Body of pancreas (tissue), 4 donors: Measurements from ENCODE around the gene CD247. TPM values are rescaled to one million over a fixed set of nuclear protein-coding genes. Genes with fewer than 3 reads are reported as not detected.

Experiments
- ATAC-seq: fragments of 150-250 bp; one replicate; pipeline ENCODE4 v1.9.1; 2016
- DNase-seq, 4 donors: peaks; one replicate each; pipeline ENCODE4 v3.0.0-alpha.2; 2019
- H3K27ac ChIP-seq, 4 donors: fragments of 200-600 bp; sonication (generic); 1 replicate in 3 of 4; 2 replicates in 1 of 4; pipeline versions ENCODE4 v1.5.1 to v1.6.1; 2016 to 2019; ENCODE audit warnings: mild to moderate bottlenecking in 1 of 4, mixed read lengths in 1 of 4, moderate library complexity in 1 of 4
- H3K27me3 ChIP-seq, 2 donors: fragments of 200-600 bp; sonication (generic); one replicate each; pipeline ENCODE4 v1.6.0; 2016; ENCODE audit warnings: mild to moderate bottlenecking in 1 of 2
- H3K36me3 ChIP-seq, 2 donors: fragments of 200-600 bp; sonication (generic); replicated peaks in 1 of 2; 2 replicates each; pipeline ENCODE4 v1.5.1; 2016; ENCODE audit warnings: low read depth in 2 of 2; ENCODE audit not compliant: insufficient read depth in 1 of 2
- H3K4me1 ChIP-seq: fragments of 200-600 bp; sonication (generic); one replicate; pipeline ENCODE4 v1.6.0; 2016
- H3K4me3 ChIP-seq, 2 donors: fragments of 200-600 bp; sonication (generic); 1 replicate in 1 of 2; 2 replicates in 1 of 2; pipeline ENCODE4 v1.5.1; 2016 to 2019
- H3K9me3 ChIP-seq, 3 donors: fragments of 200-600 bp; sonication (generic); 1 replicate in 2 of 3; 2 replicates in 1 of 3; pipeline ENCODE4 v1.5.1; 2016
- POLR2A ChIP-seq, 3 donors: fragments of 450-650 bp; IDR thresholded peaks; one replicate each; pipeline ENCODE4 v1.6.1; 2016; ENCODE audit warnings: antibody characterized with exemption in 3 of 3, mild to moderate bottlenecking in 2 of 3
- WGBS, 2 donors: methylation state at CpG; one replicate each; pipeline ENCODE4 v1.1.5; 2017; 5-methylcytosine and 5-hydroxymethylcytosine counted together
- intact Hi-C: fragments of 100-400 bp; cut with DNase I; formaldehyde crosslinking; loops from one replicate; pipeline ENCODE4 v1.15.1; 2023
- total RNA-seq, 2 donors: library from RNA; depleted of rRNA; stranded (reverse); fragments of >200 nt; gene quantifications; one replicate each; pipeline ENCODE4 v1.1.0, GENCODE V29; 2016
- TF ChIP-seq, protein P1 (sequence below), 7 experiments: fragments of 450-650 bp in 4 of 7; fragments of 200-600 bp in 3 of 7; sonication (generic) in 3 of 7; IDR thresholded peaks; one replicate each; pipeline ENCODE4 v1.5.1; 2016 to 2019; ENCODE audit warnings: antibody characterized with exemption in 7 of 7

The CD247 gene
- total RNA-seq, 2 donors from 2014 or later: 2.3 to 3.3 TPM

GRCh38 chr1:167426716-167427115 lies 91.6 kb downstream of the CD247 start:
- Histone ChIP-seq H3K27me3 (no peaks in the 10 kb centered on the region), H3K9me3 (no peaks in the 10 kb centered on the region), H3K4me1 (no peaks in the 10 kb centered on the region), H3K36me3 (no peaks in the 10 kb centered on the region), H3K27ac (no peak overlapping the region), H3K4me3 (no peak overlapping the region)
- no peak for TF ChIP-seq POLR2A (IDR thresholded peaks at IDR 0.05)
- TF ChIP-seq, protein P1, sequence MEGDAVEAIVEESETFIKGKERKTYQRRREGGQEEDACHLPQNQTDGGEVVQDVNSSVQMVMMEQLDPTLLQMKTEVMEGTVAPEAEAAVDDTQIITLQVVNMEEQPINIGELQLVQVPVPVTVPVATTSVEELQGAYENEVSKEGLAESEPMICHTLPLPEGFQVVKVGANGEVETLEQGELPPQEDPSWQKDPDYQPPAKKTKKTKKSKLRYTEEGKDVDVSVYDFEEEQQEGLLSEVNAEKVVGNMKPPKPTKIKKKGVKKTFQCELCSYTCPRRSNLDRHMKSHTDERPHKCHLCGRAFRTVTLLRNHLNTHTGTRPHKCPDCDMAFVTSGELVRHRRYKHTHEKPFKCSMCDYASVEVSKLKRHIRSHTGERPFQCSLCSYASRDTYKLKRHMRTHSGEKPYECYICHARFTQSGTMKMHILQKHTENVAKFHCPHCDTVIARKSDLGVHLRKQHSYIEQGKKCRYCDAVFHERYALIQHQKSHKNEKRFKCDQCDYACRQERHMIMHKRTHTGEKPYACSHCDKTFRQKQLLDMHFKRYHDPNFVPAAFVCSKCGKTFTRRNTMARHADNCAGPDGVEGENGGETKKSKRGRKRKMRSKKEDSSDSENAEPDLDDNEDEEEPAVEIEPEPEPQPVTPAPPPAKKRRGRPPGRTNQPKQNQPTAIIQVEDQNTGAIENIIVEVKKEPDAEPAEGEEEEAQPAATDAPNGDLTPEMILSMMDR (IDR thresholded peaks at IDR 0.05): no peak
- no peak for DNase-seq
- 65 to 85% methylated on average over 4 of the region's 4 CpGs for WGBS, 2 donors
- intact Hi-C loops: no loop called here
- no peak for ATAC-seq

GRCh38 chr1:167425482-167425881 lies 92.8 kb downstream of the CD247 start:
- no peak overlapping the region for H3K27ac ChIP-seq
- H3K36me3 ChIP-seq: no peaks in the 10 kb centered on the region
- no peak for ATAC-seq
- TF ChIP-seq, protein P1 (IDR thresholded peaks at IDR 0.05): no peak
- TF ChIP-seq POLR2A (IDR thresholded peaks at IDR 0.05): no peak
- H3K4me1 ChIP-seq: no peaks in the 10 kb centered on the region
- 92 to 99% methylated on average over 7 of the region's 7 CpGs for WGBS, 2 donors
- DNase-seq: no peak
- H3K4me3 ChIP-seq: no peak overlapping the region
- no peaks in the 10 kb centered on the region for H3K27me3 ChIP-seq
- H3K9me3 ChIP-seq: no peaks in the 10 kb centered on the region
- intact Hi-C loops: no loop called here

- ATAC-seq: no peak
- DNase-seq: no peak
- intact Hi-C loops: no loop called here
- no peak for TF ChIP-seq POLR2A (IDR thresholded peaks at IDR 0.05)
- TF ChIP-seq, protein P1 (IDR thresholded peaks at IDR 0.05): no peak
- Histone ChIP-seq H3K27me3 (no peaks in the 10 kb centered on the region), H3K4me1 (no peaks in the 10 kb centered on the region), H3K4me3 (no peak overlapping the region), H3K9me3 (no peaks in the 10 kb centered on the region), H3K27ac (no peak overlapping the region), H3K36me3 (no peaks in the 10 kb centered on the region)
- WGBS, 2 donors: 87 to 89% methylated on average over 15 of the region's 15 CpGs
These were observed 94.4 kb downstream of the CD247 start for GRCh38 chr1:167423684-167424619.

GRCh38 chr1:167420510-167420909 lies 97.8 kb downstream of the CD247 start:
- DNase-seq (no peak), ATAC-seq (no peak)
- intact Hi-C loops: no loop called here
- TF ChIP-seq, protein P1 (IDR thresholded peaks at IDR 0.05): no peak
- no peak for TF ChIP-seq POLR2A (IDR thresholded peaks at IDR 0.05)
- Histone ChIP-seq H3K9me3 (no peaks in the 10 kb centered on the region), H3K4me1 (no peaks in the 10 kb centered on the region), H3K36me3 (no peaks in the 10 kb centered on the region), H3K27me3 (no peaks in the 10 kb centered on the region), H3K27ac (no peak overlapping the region), H3K4me3 (no peak overlapping the region)
- 27 to 58% methylated on average over 3 of the region's 3 CpGs for WGBS, 2 donors

- H3K4me1 ChIP-seq: no peaks in the 10 kb centered on the region
- intact Hi-C loops: no loop called here
- TF ChIP-seq, protein P1 (IDR thresholded peaks at IDR 0.05): no peak
- TF ChIP-seq POLR2A (IDR thresholded peaks at IDR 0.05): no peak
- H3K36me3 ChIP-seq: no peaks in the 10 kb centered on the region
- ATAC-seq: no peak
- no peaks in the 10 kb centered on the region for H3K9me3 ChIP-seq
- H3K27ac ChIP-seq: no peak overlapping the region
- no peak for DNase-seq
- no peaks in the 10 kb centered on the region for H3K27me3 ChIP-seq
- H3K4me3 ChIP-seq: no peak overlapping the region
These were observed 99.1 kb downstream of the CD247 start for GRCh38 chr1:167419245-167419644.
